GM12878 (cell line): ENCODE results near the gene STAT5B. TPM values are rescaled to one million over a fixed set of nuclear protein-coding genes. Genes with fewer than 3 reads are reported as not detected.

Experiments used
- FOXM1 ChIP-seq: IDR thresholded peaks from 2 replicates; pipeline ENCODE4 v1.6.1; 2012; ENCODE audit warnings: low read depth, mild to moderate bottlenecking, inconsistent platforms, low read length, moderate library complexity
- IKZF1 ChIP-seq: fragments of 450-650 bp; conservative IDR thresholded peaks from 2 replicates; pipeline ENCODE4 v1.6.1; 2017; ENCODE audit warnings: antibody characterized with exemption, mild to moderate bottlenecking
- NR2C1 ChIP-seq: fragments of 450-650 bp; IDR thresholded peaks from 2 replicates; pipeline ENCODE4 v1.6.1; 2017; ENCODE audit warnings: antibody characterized with exemption, mild to moderate bottlenecking, moderate library complexity
- PAX8 ChIP-seq: fragments of 450-650 bp; IDR thresholded peaks from 2 replicates; pipeline ENCODE4 v1.6.1; 2017; ENCODE audit warnings: mild to moderate bottlenecking, moderate library complexity
- POLR2AphosphoS5 ChIP-seq: IDR thresholded peaks from 2 replicates; pipeline ENCODE4 v1.6.1; 2011; ENCODE audit warnings: mild to moderate bottlenecking, low read length, inconsistent platforms
- RCOR1 ChIP-seq: conservative IDR thresholded peaks from 2 replicates; pipeline ENCODE4 v1.6.1; 2012; ENCODE audit warnings: low read depth, low read length, improper control_type of control experiment
- SRF ChIP-seq, 2 experiments: IDR thresholded peaks; 2 replicates each; pipeline ENCODE4 v1.6.1; 2011; ENCODE audit warnings: low read depth in 2 of 2, low read length in 2 of 2, mild to moderate bottlenecking in 1 of 2, moderate library complexity in 1 of 2
- STAT1 ChIP-seq: fragments of 450-650 bp; conservative IDR thresholded peaks from 2 replicates; pipeline ENCODE4 v1.6.1; 2014; ENCODE audit warnings: antibody characterized with exemption, mild to moderate bottlenecking
- TBL1XR1 ChIP-seq: IDR thresholded peaks from 2 replicates; pipeline ENCODE4 v1.6.1; 2012; ENCODE audit warnings: low read depth, low read length, improper control_type of control experiment
- TCF3 ChIP-seq: IDR thresholded peaks from 2 replicates; pipeline ENCODE4 v1.6.1; 2012; ENCODE audit warnings: low read depth, mild to moderate bottlenecking, low read length, borderline replicate concordance; ENCODE audit not compliant: insufficient read depth
- ZNF274 ChIP-seq: IDR thresholded peaks from one replicate; pipeline ENCODE4 v1.8.0; 2011; ENCODE audit not compliant: insufficient read length, insufficient read depth
- polyA plus RNA-seq, 11 experiments: library from polyadenylated mRNA; depleted of rRNA in 4 of 11; unstranded in 6 of 11; stranded (reverse) in 5 of 11; fragments of >200 nt; fragmentation: Nextera tagmentation in 4 of 11; fragmentation: Illumina TruSeq in 1 of 11; extraction: Ambion mirVana in 4 of 11; extraction: Trizol in 1 of 11; gene quantifications; 1 replicate in 1 of 11; 2 replicates in 10 of 11; pipeline versions ENCODE4 v1.2.1 to v1.2.3, GENCODE V29; 2011 to 2016; ENCODE audit warnings: inconsistent platforms in 2 of 11, missing spikeins in 2 of 11, low read depth in 1 of 11
- total RNA-seq, 4 experiments: library from RNA; depleted of rRNA in 3 of 4; stranded (reverse); fragments of >200 nt in 3 of 4; fragmentation: Illumina TruSeq in 1 of 4; extraction: Trizol in 1 of 4; gene quantifications; 2 replicates each; pipeline versions ENCODE4 v1.2.1 to v1.2.3, GENCODE V29; 2013 to 2021
- TF ChIP-seq, protein P1 (sequence below): fragments of 450-650 bp; IDR thresholded peaks from 2 replicates; pipeline ENCODE4 v1.6.1; 2018; ENCODE audit warnings: borderline replicate concordance, mild to moderate bottlenecking; ENCODE audit not compliant: partially characterized antibody
- TF ChIP-seq, protein P2 (sequence below): fragments of 450-650 bp; conservative IDR thresholded peaks from 2 replicates; pipeline ENCODE4 v1.6.1; 2017; ENCODE audit warnings: mild to moderate bottlenecking, moderate library complexity
- TF ChIP-seq, protein P3 (sequence below): fragments of 450-650 bp; IDR thresholded peaks from 2 replicates; pipeline ENCODE4 v1.6.1; 2017; ENCODE audit warnings: low read depth, mild to moderate bottlenecking, moderate library complexity
- TF ChIP-seq, protein P4 (sequence below): IDR thresholded peaks from 2 replicates; pipeline ENCODE4 v1.6.1; 2011; ENCODE audit warnings: mild to moderate bottlenecking, low read depth, low read length, moderate library complexity; ENCODE audit not compliant: insufficient replicate concordance
- TF ChIP-seq, protein P5 (sequence below): fragments of 450-650 bp; IDR thresholded peaks from 2 replicates; pipeline ENCODE4 v1.6.1; 2016; ENCODE audit warnings: mild to moderate bottlenecking, moderate library complexity, borderline replicate concordance

The STAT5B gene
- total and polyA plus RNA-seq, 10 of the 15 experiments (the other 5 are each of a cell fraction or from before 2014, with no cell fraction given) = 11.0 to 69.6 (median 46.7) TPM

DNA sequence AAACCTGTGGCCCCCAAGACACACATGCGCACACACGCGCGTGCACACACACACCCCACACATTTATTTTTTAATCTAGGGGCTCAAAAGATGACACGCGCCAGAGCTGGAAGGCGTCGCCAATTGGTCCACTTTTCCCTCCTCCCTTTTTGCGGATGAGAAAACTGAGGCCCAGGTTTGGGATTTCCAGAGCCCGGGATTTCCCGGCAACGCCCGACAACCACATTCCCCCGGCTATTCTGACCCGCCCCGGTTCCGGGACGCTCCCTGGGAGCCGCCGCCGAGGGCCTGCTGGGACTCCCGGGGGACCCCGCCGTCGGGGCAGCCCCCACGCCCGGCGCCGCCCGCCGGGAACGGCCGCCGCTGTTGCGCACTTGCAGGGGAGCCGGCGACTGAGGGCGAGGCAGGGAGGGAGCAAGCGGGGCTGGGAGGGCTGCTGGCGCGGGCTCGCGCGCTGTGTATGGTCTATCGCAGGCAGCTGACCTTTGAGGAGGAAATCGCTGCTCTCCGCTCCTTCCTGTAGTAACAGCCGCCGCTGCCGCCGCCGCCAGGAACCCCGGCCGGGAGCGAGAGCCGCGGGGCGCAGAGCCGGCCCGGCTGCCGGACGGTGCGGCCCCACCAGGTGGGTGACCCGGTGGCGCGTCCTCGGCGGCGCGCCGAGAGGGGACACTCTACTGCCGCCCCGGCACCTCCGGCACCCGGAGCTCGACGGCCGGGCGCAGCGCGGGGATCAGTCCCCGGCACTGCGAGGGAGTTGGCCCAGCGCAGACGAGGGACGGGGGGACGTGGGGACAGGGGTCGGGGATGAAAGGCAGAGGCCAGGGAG, 12.0 kb upstream of the STAT5B start, which contains the start of gene STAT5A (continued):
- TF ChIP-seq RCOR1 (0 out of 2 replicates have a peak, but pooled peaks have one; percentile 46), PAX8 (0 out of 2 replicates have a peak, but pooled peaks have one; percentile 63), IKZF1 (peak; percentile 90), STAT1 (no peak), TBL1XR1 (no peak; the same call in 1 of the 2 replicates), NR2C1 (no peak), TCF3 (0 out of 2 replicates have a peak, but pooled peaks have one; percentile 21), FOXM1 (no peak), POLR2AphosphoS5 (peak; percentile 61), SRF (IDR thresholded peaks at IDR 0.05; ENCODE audit: low read depth in 2 of 2, low read length in 2 of 2) (no peak), ZNF274 (no peak)
- TF ChIP-seq, protein P1, sequence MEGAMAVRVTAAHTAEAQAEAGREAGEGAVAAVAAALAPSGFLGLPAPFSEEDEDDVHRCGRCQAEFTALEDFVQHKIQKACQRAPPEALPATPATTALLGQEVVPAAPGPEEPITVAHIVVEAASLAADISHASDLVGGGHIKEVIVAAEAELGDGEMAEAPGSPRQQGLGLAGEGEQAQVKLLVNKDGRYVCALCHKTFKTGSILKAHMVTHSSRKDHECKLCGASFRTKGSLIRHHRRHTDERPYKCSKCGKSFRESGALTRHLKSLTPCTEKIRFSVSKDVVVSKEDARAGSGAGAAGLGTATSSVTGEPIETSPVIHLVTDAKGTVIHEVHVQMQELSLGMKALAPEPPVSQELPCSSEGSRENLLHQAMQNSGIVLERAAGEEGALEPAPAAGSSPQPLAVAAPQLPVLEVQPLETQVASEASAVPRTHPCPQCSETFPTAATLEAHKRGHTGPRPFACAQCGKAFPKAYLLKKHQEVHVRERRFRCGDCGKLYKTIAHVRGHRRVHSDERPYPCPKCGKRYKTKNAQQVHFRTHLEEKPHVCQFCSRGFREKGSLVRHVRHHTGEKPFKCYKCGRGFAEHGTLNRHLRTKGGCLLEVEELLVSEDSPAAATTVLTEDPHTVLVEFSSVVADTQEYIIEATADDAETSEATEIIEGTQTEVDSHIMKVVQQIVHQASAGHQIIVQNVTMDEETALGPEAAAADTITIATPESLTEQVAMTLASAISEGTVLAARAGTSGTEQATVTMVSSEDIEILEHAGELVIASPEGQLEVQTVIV = no peak
- TF ChIP-seq, protein P2, sequence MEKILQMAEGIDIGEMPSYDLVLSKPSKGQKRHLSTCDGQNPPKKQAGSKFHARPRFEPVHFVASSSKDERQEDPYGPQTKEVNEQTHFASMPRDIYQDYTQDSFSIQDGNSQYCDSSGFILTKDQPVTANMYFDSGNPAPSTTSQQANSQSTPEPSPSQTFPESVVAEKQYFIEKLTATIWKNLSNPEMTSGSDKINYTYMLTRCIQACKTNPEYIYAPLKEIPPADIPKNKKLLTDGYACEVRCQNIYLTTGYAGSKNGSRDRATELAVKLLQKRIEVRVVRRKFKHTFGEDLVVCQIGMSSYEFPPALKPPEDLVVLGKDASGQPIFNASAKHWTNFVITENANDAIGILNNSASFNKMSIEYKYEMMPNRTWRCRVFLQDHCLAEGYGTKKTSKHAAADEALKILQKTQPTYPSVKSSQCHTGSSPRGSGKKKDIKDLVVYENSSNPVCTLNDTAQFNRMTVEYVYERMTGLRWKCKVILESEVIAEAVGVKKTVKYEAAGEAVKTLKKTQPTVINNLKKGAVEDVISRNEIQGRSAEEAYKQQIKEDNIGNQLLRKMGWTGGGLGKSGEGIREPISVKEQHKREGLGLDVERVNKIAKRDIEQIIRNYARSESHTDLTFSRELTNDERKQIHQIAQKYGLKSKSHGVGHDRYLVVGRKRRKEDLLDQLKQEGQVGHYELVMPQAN = peak; percentile 53
- TF ChIP-seq, protein P3, sequence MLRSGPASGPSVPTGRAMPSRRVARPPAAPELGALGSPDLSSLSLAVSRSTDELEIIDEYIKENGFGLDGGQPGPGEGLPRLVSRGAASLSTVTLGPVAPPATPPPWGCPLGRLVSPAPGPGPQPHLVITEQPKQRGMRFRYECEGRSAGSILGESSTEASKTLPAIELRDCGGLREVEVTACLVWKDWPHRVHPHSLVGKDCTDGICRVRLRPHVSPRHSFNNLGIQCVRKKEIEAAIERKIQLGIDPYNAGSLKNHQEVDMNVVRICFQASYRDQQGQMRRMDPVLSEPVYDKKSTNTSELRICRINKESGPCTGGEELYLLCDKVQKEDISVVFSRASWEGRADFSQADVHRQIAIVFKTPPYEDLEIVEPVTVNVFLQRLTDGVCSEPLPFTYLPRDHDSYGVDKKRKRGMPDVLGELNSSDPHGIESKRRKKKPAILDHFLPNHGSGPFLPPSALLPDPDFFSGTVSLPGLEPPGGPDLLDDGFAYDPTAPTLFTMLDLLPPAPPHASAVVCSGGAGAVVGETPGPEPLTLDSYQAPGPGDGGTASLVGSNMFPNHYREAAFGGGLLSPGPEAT = no peak
- TF ChIP-seq, protein P4, sequence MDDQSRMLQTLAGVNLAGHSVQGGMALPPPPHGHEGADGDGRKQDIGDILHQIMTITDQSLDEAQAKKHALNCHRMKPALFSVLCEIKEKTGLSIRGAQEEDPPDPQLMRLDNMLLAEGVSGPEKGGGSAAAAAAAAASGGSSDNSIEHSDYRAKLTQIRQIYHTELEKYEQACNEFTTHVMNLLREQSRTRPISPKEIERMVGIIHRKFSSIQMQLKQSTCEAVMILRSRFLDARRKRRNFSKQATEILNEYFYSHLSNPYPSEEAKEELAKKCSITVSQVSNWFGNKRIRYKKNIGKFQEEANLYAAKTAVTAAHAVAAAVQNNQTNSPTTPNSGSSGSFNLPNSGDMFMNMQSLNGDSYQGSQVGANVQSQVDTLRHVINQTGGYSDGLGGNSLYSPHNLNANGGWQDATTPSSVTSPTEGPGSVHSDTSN = no peak
- TF ChIP-seq, protein P5, sequence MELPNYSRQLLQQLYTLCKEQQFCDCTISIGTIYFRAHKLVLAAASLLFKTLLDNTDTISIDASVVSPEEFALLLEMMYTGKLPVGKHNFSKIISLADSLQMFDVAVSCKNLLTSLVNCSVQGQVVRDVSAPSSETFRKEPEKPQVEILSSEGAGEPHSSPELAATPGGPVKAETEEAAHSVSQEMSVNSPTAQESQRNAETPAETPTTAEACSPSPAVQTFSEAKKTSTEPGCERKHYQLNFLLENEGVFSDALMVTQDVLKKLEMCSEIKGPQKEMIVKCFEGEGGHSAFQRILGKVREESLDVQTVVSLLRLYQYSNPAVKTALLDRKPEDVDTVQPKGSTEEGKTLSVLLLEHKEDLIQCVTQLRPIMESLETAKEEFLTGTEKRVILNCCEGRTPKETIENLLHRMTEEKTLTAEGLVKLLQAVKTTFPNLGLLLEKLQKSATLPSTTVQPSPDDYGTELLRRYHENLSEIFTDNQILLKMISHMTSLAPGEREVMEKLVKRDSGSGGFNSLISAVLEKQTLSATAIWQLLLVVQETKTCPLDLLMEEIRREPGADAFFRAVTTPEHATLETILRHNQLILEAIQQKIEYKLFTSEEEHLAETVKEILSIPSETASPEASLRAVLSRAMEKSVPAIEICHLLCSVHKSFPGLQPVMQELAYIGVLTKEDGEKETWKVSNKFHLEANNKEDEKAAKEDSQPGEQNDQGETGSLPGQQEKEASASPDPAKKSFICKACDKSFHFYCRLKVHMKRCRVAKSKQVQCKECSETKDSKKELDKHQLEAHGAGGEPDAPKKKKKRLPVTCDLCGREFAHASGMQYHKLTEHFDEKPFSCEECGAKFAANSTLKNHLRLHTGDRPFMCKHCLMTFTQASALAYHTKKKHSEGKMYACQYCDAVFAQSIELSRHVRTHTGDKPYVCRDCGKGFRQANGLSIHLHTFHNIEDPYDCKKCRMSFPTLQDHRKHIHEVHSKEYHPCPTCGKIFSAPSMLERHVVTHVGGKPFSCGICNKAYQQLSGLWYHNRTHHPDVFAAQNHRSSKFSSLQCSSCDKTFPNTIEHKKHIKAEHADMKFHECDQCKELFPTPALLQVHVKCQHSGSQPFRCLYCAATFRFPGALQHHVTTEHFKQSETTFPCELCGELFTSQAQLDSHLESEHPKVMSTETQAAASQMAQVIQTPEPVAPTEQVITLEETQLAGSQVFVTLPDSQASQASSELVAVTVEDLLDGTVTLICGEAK = no peak
